GM18511 (cell line): ENCODE results near the gene RNASE8.
A peak's percentile ranks its signal among the peaks of the same experiment; 100 is the strongest.
"Not testable (repeated sequence)": the region's sequence is repeated elsewhere in the genome, so short reads cannot be mapped to it uniquely, and the experiment has no call there.

ENCODE experiments used
- ATAC-seq: cut with Tn5 transposase; IDR thresholded peaks from one replicate; pipeline ENCODE4 v1.9.1; 2021; ENCODE audit warnings: mild to moderate bottlenecking, moderate library complexity; ENCODE audit not compliant: unreplicated experiment

The RNASE8 gene

DNA sequence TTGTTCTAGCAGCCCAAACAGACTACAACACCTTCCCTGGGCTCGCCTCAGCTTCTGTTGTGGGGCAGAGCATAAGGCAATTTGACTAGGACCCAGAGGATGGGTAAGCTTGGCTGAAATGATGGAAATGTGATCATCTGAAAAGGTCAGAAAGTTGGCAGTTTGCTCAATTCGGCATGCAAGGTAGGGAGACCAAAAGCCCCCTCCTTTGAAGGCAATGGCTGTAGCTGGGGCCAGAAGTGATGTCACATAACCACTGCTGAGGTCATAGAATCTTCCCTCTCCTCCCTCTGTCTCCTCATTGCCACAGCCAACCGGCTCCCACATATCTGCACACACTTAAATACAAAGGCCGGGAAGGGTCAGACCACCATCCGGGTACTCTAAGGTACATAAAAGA, 27.7 kb upstream of the RNASE8 start, which contains the start of gene TPPP2:
Gene TPPP2, plus strand, starts transcription at position 301 of the 400 bp plus-strand sequence. CDS start 365 bp downstream, outside the sequence.
- ATAC-seq = no peak

GRCh38 chr14:21030531-21030930, 27.1 kb upstream of the RNASE8 start:
- ATAC-seq = no peak

DNA sequence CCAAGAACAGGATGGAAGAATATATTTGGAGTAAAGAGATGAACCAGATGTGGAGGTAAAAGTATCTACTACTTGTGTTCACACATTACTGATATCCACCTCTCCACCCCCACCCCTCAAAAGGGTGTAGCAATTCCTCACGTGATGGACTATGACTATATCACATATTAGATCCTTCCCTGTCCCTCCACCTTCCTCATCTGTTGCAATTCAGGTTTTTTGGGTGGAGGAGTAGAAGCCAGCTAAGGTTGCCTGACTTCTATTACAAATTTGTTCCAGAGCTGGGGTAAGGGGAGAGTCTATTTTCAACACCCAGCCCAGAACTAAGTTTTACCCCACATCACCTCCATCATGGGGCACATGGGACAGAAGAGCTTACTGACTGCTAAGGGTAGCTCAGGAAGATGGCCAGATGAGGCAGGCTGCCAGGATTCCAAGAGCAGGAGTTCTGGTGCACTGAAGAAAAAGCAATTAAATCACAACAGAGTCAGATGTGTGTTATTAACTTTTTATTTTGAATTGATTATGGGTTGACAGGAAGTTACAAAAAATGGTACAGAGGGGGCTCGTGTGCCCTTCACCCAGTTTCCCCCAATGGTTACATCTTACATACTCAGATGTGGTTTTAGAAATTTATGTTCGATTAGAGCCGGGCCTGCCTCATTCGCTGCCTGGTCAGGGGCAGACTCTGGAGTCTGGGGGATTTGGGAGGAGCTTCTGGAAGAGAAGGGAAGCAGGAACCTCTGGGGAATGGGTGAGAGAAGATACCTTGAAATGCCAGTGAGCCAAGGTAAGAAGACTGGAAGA, 25.1 kb upstream of the RNASE8 start:
- no peak for ATAC-seq

GRCh38 chr14:21033133-21033698, 24.4 kb upstream of the RNASE8 start:
- no peak for ATAC-seq

GRCh38 chr14:21034707-21035106, 22.9 kb upstream of the RNASE8 start, which contains the start of gene RNASE13:
Gene RNASE13, minus strand, starts transcription at chr14:21034807. Its CDS starts 519 bp downstream, at chr14:21034288.
- no peak for ATAC-seq

GRCh38 chr14:21036751-21037150, 20.9 kb upstream of the RNASE8 start:
- no peak for ATAC-seq

- ATAC-seq = no peak
Measured at GRCh38 chr14:21037156-21037555, 20.5 kb upstream of the RNASE8 start.

DNA sequence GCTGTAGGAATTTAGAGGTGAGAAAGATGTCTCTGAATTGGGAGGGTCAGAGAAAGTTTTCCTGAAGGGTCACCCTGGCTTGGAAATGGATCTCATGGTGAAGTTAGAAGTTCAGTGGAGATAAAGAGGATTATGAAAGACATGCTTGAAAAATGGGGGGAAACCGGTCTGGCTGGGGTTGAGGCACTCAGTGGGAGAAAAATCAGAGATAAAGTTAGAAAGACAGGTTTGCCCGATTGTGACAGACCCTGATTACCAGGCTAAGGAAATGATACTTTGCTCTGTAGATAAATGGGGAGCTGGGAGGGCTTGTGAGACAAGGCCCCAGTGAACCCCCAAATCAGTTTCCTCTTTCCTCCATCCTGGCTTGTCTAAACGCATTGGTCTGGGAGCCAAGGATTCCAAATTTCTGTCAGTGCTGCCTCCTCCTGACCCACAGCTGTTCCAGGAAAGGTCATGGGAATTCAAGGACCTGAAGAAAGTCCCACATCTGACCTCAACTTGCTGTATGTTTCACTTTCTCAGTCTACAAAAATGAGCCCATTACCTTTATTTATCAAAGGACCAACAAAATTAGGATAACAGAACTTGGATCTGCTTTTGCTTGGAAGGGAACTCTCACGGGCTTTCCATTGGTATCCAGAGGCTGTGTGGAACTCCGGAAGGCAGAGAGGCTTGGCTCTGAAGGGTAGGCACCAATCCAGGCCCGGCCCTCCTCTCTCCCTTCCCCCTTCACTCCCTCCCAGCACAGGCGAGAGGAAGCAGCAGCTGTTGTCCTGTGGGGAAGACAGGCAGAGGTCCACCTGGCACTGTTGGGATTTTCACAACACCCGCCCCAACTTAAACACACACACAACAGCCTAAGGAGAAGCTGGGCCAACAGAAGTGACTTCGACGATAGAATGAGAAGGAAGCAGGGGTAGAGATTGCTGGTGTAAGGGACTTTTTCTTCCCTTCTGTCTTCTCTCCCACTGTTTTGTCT, 18.9 kb upstream of the RNASE8 start:
- no peak for ATAC-seq

DNA sequence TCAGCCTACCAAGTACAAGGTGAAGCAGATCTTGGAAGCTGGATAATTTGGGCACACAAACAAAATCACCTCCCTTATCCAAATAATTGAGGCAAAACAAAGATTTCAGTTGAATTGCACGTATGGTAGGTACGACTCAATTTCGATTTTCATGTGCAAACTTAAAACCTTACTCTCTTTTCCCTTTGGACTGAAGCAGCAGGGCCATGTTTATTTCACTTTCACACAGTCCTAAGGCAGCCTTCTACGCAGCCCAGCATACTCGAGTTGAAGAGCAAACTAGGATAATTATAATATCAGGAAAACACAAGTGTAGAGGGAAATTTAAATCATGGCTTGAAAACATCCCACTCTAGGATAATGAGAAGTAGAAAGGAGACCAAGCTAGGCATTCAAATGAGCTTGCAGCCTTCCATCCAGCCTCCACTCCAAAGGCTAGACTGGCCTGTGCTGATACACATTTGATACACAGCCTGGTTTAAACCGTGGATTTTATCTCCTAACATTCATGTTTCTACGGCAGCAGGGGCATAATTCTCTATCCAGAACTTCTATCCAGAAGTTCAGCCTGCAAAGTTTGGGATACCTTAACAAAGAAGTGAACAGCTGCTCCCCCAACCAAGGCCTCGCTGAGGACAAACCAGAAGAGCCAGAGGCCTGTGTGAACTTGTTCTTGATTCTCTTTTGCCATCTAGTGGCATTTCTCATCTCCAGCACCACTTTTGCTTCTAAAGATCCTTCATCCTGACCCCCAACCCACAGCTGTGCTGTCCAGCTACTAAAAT, 17.8 kb upstream of the RNASE8 start:
- peak; percentile 51 for ATAC-seq

DNA sequence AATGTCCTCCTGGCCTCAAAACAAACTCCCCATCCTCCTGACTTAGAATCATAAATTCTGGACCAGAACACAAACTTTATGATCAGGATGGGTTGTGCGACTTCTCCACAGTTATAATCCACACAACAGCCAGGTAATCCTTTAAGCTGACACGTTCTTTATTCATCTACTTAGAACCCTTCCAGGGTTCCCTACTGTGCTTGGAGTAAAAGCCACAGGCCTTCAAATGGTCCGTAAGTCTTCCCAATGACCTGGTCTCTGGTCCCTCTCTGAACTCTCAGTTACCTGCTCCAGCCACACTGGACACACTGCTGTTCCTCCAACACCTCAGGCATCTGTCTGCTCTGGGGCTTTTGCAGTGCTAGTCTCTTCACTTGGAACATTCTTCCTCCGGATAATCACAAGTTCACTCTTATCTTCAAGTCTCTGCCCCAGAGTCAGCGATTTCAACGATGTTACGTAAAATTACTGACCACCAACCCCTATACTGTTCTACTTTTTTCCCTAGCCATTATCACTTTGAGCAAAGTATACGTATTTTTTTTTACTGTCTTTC, 17.2 kb upstream of the RNASE8 start:
- ATAC-seq = no peak

DNA sequence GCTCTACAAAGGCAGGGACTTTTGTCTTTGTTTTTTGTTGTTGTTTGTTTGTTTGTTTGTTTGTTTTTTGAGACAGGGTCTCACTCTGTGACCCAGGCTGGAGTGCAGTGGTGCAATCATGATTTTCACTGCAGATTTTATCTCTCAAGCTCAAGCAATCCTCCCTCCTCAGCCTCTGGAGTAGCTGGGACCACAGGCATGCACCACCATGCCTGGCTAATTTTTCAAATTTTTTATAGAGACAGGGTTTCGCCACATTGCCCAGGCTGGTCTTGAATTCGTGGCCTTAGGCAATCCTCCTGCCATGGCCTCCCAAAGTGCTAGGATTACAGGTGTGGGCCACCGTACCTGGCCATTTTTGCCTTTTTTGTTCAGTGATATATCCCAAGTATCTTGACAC, 16.7 kb upstream of the RNASE8 start:
- ATAC-seq = not testable (repeated sequence)

GRCh38 chr14:21041676-21042433, 15.8 kb upstream of the RNASE8 start, which contains the start of gene RNASE7:
Gene RNASE7, plus strand, starts transcription at chr14:21042362. Its CDS starts 631 bp downstream, at chr14:21042993.
- no peak for ATAC-seq

- ATAC-seq = no peak
Measured at GRCh38 chr14:21042918-21043317, 14.7 kb upstream of the RNASE8 start.

DNA sequence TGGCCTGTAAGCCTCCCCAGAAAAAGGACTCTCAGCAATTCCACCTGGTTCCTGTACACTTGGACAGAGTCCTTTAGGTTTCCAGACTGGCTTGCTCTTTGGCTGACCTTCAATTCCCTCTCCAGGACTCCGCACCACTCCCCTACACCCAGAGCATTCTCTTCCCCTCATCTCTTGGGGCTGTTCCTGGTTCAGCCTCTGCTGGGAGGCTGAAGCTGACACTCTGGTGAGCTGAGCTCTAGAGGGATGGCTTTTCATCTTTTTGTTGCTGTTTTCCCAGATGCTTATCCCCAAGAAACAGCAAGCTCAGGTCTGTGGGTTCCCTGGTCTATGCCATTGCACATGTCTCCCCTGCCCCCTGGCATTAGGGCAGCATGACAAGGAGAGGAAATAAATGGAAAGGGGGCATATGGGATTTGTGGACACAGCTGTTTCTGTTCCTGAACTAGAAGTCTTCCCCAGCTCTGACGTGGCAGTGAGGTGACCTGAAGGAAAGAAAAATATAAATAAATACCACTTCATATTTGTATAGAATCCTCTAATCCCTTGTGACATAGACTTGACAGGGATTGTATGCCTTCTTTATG, 14.1 kb upstream of the RNASE8 start:
- ATAC-seq = no peak

GRCh38 chr14:21043974-21044618, 13.5 kb upstream of the RNASE8 start:
- no peak for ATAC-seq

DNA sequence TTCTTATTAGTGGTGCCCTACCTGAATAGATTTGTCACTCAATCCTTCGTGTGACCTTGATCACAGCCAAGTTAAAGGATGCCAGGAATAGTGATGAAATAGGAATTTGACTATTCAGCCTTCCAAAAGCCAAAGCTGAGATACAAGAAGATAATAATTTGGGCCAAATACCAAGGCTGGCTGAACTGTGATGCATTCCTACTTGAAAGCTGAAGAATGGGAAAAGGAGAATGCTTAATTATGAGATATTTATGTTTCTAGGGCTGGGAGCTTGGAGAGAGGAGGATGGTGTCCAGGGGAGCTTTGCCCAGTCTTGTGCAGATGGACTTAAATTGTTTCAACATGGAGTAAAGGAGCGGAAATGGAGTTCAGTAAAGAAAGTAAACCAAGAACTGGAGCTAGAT, 10.2 kb upstream of the RNASE8 start:
- ATAC-seq = no peak

GRCh38 chr14:21048638-21049037, 9.0 kb upstream of the RNASE8 start:
- no peak for ATAC-seq

GRCh38 chr14:21049271-21049673, 8.3 kb upstream of the RNASE8 start:
- no peak for ATAC-seq
